Measurements from ENCODE around the gene TMEM41B.
"Not testable (repeated sequence)": the region's sequence is repeated elsewhere in the genome, so short reads cannot be mapped to it uniquely, and the experiment has no call there.

DNA sequence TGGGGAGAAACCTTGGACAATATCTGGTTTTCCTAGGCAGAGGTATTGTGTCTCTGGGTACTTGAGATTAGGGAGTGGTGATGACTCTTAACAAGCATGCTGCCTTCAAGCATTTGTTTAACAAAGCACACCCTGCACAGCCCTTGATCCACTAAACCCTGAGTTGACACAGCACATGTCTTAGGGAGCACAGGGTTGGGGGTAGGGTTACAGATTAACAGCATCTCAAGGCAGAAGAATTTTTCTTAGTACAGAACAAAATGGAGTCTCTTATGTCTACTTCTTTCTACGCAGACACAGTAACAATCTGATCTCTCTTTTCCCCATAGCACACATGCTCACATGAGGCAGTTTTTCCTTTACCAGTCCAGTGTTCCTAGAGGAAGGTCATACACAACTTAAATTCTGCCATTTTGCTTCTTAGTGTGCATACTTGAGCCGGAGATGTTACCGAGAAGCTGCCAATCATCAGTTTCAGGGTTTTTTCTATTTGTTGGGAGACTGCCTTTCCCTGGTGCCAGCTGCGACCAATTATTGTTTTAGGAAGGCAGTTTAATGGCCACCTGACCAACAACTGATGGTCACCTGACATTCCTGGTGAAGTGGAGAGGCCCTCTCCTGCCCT lies 5.1 kb upstream of the TMEM41B start:
- TF ChIP-seq, protein P1, sequence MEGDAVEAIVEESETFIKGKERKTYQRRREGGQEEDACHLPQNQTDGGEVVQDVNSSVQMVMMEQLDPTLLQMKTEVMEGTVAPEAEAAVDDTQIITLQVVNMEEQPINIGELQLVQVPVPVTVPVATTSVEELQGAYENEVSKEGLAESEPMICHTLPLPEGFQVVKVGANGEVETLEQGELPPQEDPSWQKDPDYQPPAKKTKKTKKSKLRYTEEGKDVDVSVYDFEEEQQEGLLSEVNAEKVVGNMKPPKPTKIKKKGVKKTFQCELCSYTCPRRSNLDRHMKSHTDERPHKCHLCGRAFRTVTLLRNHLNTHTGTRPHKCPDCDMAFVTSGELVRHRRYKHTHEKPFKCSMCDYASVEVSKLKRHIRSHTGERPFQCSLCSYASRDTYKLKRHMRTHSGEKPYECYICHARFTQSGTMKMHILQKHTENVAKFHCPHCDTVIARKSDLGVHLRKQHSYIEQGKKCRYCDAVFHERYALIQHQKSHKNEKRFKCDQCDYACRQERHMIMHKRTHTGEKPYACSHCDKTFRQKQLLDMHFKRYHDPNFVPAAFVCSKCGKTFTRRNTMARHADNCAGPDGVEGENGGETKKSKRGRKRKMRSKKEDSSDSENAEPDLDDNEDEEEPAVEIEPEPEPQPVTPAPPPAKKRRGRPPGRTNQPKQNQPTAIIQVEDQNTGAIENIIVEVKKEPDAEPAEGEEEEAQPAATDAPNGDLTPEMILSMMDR (IDR thresholded peaks at IDR 0.05): not testable (repeated sequence)
- not testable (repeated sequence) for TF ChIP-seq POLR2A (IDR thresholded peaks at IDR 0.05)
